ENCODE results near the gene CORO1C. TPM values are rescaled to one million over a fixed set of nuclear protein-coding genes. Genes with fewer than 3 reads are reported as not detected.
"Not testable (repeated sequence)": the region's sequence is repeated elsewhere in the genome, so short reads cannot be mapped to it uniquely, and the experiment has no call there.

Gene CORO1C
- polyA plus RNA-seq, 3 donors from 2014 or later: 31.8 to 80.0 (median 32.1) TPM

DNA sequence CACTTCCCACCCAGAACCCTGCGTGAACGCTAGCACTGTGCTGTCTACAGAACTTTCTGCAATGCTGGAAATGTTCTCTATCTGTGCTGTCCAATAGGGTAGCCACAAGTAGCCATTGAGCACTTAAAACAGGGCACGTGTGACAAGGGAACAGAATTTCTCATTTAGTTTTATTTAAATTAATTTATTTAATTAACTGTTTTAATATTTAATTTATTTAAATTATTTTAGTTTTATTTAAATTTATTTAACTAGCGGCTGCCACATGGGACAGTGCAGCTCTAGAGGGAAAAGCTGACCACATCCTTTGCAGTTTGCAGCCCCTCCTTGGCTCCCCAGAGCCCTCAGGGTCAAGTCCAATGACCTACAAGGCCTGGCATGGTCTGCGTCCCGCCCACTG lies 35.0 kb upstream of the CORO1C start:
- H3K27ac Mint-ChIP-seq: no peak overlapping the region
- H3K4me3 Mint-ChIP-seq: no peak overlapping the region

DNA sequence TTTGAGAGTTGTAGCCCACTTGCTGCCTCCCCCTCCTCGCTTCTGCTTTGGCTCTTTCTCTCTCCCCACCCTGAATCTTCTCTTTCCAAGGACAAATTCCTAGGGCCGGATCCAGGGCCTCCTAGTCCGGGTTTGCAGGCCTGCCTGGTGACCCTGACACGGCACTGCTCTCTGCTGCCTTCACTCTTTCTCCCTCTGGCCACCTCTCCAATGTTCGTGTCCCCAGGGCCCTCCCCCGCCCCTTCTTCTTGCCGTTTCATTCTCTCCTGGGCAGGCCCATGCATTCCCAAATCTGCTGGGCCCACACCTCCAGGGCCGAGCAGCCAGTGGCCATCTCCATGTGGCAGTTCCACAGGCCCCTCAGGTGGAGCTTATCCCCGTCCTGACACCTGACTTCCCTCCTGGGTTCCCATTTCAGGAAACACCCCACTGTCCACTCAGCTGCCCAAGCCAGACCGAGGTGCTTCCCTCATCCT lies 34.0 kb upstream of the CORO1C start:
- peaks cover 0 to 3% (median 2%) of the 10 kb centered on the region in 3 donors for H3K27me3 Mint-ChIP-seq (ENCODE audit: low read depth in 3 of 3)
- no peak for DNase-seq
- peaks cover 5 to 6% of the 10 kb centered on the region in 2 donors for H3K4me1 Mint-ChIP-seq
- no peaks in the 10 kb centered on the region for H3K36me3 Mint-ChIP-seq
- no peak overlapping the region for H3K4me3 Mint-ChIP-seq
- no peak overlapping the region for H3K27ac Mint-ChIP-seq
- no peaks in the 10 kb centered on the region for H3K9me3 Mint-ChIP-seq

More for the DNA sequence above, 35.0 kb upstream of the CORO1C start:
- Mint-ChIP-seq H3K27me3 (ENCODE audit: low read depth in 3 of 3) (peaks cover 0 to 3% (median 2%) of the 10 kb centered on the region in 3 donors), H3K36me3 (no peaks in the 10 kb centered on the region), H3K4me1 (peaks cover 5 to 6% of the 10 kb centered on the region in 2 donors), H3K9me3 (no peaks in the 10 kb centered on the region)
- no peak for DNase-seq

DNA sequence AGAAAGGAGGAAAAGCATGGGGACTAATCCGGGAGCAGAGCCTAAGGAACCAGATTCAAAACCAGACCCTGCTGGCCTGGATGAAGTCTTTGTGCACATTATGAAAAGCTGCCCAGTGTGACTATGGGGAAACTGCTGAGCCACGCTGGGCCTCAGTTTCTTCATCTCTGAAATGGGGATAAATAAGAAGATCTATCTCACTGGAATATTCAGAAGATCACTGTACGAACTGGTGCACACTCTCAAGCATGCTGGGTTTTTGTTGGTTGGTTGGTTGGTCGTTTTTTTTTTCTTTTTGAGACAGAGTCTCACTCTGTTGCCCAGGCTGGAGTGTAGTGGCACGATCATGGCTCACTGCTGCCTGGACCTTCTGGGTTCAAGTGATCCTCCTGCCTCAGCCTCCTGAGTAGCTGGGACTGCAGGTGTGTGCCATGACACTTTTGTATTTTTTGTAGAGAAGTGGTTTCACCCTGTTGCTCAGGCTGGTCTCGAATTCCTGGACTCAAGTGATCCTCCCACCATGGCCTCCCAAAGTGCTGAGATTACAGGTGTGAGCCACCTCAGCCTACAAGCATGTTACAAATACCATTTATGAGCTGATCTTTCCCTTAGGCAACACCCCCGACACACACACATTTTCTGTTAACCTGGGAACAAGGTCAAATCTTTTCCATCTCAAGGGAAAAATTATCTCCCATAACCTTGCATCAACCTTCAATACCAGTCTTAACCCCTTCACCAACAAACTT lies 33.4 kb upstream of the CORO1C start:
- Mint-ChIP-seq H3K27ac (no peak overlapping the region), H3K9me3 (no peaks in the 10 kb centered on the region), H3K4me1 (peaks cover 5 to 6% of the 10 kb centered on the region in 2 donors), H3K27me3 (ENCODE audit: low read depth in 3 of 3) (peaks cover 0 to 3% (median 2%) of the 10 kb centered on the region in 3 donors), H3K36me3 (no peaks in the 10 kb centered on the region), H3K4me3 (no peak overlapping the region)
- no peak for DNase-seq

DNA sequence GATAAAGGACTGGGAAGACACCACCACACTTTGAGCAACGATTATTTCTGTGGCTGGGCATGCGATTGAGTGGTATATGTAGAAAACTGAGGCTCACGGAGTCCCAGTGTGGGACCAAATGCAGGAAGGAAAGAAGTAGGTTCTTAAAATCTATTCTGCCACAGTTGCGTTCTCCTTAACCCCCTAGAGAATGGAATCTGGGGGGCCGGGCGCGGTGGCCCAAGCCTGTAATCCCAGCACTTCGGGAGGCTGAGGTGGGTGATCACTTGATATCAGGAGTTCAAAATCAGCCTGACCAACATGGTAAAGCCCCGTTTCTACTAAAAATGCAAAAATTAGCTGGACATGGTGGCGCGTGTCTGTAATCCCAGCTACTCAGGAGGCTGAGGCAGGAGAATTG lies 29.9 kb upstream of the CORO1C start:
- H3K4me3 Mint-ChIP-seq: no peak overlapping the region
- H3K27ac Mint-ChIP-seq: no peak overlapping the region
- H3K36me3 Mint-ChIP-seq: no peaks in the 10 kb centered on the region
- DNase-seq: no peak
- H3K27me3 Mint-ChIP-seq (ENCODE audit: low read depth in 3 of 3): peaks cover 0 to 2% (median 0%) of the 10 kb centered on the region in 3 donors
- H3K4me1 Mint-ChIP-seq: no peaks in the 10 kb centered on the region
- H3K9me3 Mint-ChIP-seq: no peaks in the 10 kb centered on the region

DNA sequence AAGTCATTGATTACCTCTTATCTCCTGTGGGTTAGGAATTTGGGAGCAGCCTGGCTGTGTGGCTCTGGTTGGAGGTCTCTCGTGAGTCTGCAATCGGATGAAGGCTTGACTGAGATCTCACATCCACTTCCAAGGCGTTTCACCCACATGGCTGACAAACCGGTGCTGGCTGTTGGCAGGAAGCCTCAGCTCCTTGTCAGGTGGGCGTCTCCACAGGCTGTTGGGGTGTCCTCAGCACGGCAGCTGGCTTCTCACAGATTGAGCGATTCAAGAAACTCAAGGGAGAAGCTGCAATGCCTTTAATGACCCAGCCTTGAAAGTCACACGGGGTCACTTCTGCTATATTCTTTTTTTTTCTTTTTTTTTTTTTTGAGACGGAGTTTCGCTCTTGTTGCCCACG lies 28.6 kb upstream of the CORO1C start:
- Mint-ChIP-seq H3K4me3 (no peak overlapping the region), H3K4me1 (no peaks in the 10 kb centered on the region), H3K36me3 (no peaks in the 10 kb centered on the region), H3K27me3 (ENCODE audit: low read depth in 3 of 3) (peaks cover 0 to 2% (median 0%) of the 10 kb centered on the region in 3 donors), H3K27ac (no peak overlapping the region), H3K9me3 (no peaks in the 10 kb centered on the region)
- no peak for DNase-seq

DNA sequence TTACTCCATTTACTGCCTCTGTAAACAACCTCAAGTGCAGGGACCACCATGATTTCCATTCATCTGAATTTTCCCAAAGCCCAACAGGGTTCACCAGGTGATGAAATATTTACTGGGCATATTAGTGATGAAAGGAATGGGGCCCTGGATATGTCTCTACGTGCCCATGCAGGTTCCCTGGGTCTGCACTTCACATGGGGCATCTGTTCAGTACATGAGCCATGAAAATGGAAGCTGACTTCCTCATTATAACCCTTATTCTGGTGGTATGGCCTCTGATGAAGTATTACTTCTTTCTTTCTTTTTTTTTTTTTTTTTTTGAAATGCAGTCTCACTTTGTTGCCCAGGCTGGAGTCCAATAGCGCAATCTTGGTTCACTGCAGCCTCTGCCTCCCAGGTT lies 26.5 kb upstream of the CORO1C start:
- Mint-ChIP-seq H3K9me3 (no peaks in the 10 kb centered on the region), H3K4me1 (no peaks in the 10 kb centered on the region), H3K36me3 (no peaks in the 10 kb centered on the region), H3K27me3 (ENCODE audit: low read depth in 3 of 3) (peaks cover 0 to 2% (median 0%) of the 10 kb centered on the region in 3 donors), H3K27ac (no peak overlapping the region), H3K4me3 (no peak overlapping the region)
- DNase-seq: no peak

DNA sequence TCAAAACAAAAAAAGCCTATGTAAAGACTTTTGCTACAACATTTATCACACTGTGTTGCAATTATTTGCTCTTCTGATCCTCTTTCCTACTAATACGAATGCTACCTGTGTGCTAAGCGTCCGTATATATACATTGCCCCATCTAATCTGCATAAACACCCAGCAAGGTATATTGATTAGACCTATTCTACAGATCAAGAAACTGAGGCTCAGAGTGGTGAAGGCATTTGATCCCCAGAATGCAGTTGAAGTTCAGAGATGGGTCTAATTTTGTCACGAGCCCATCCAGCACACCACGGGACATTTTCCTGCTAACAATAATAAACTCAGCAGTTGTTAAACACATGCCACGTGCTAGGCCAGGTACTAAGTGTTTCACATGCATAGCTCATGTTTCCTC lies 25.1 kb upstream of the CORO1C start:
- Mint-ChIP-seq H3K4me1 (no peaks in the 10 kb centered on the region), H3K4me3 (no peak overlapping the region), H3K36me3 (no peaks in the 10 kb centered on the region), H3K9me3 (no peaks in the 10 kb centered on the region), H3K27ac (no peak overlapping the region), H3K27me3 (ENCODE audit: low read depth in 3 of 3) (peaks cover 0 to under 1% (median 0%) of the 10 kb centered on the region in 3 donors)
- DNase-seq: no peak

DNA sequence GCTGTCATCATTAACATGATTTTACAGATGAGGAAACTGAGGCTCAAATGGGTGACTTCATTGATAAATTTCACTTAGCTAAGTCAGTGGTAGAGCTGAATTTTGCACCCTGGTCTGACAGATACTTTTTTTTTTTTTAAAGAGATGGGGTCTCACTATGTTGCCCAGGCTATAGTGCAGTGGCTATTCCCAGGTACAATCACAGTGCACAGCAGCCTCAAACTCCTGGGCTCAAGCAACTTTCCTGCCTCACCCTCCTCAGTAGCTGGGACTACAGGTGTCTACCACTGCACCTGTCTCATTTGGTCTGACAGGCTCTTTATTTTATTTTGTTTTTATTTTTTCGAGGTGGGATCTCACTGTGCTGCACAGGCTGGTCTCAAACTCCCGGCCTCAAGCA lies 24.2 kb upstream of the CORO1C start:
- Mint-ChIP-seq H3K4me1 (no peaks in the 10 kb centered on the region), H3K9me3 (no peaks in the 10 kb centered on the region), H3K36me3 (no peaks in the 10 kb centered on the region), H3K27ac (no peak overlapping the region), H3K27me3 (ENCODE audit: low read depth in 3 of 3) (peaks cover 0 to 3% (median 0%) of the 10 kb centered on the region in 3 donors), H3K4me3 (no peak overlapping the region)
- DNase-seq: no peak

DNA sequence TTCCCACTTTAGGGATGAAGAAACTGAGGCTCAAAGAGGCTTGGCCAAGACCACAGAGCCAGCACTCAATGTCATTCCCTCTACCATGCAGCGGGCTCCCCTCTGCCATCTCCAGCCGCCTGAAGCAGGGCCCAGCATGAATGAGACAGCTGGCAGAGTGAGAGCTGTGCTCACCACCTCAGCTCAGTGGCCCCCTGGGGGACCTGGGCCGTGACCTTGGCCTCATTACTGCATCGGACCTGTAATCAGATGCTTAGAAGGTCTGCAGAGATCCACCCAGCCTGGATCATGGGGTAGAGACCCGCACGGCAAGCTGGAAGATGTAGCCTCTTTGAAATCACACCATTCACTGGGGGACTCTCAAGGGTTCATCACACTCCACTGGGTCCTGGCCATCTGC lies 22.7 kb upstream of the CORO1C start:
- peaks cover 0 to 3% (median 0%) of the 10 kb centered on the region in 3 donors for H3K27me3 Mint-ChIP-seq (ENCODE audit: low read depth in 3 of 3)
- no peak overlapping the region for H3K27ac Mint-ChIP-seq
- H3K9me3 Mint-ChIP-seq: no peaks in the 10 kb centered on the region
- no peaks in the 10 kb centered on the region for H3K36me3 Mint-ChIP-seq
- H3K4me3 Mint-ChIP-seq: no peak overlapping the region
- H3K4me1 Mint-ChIP-seq: no peaks in the 10 kb centered on the region
- DNase-seq: no peak

DNA sequence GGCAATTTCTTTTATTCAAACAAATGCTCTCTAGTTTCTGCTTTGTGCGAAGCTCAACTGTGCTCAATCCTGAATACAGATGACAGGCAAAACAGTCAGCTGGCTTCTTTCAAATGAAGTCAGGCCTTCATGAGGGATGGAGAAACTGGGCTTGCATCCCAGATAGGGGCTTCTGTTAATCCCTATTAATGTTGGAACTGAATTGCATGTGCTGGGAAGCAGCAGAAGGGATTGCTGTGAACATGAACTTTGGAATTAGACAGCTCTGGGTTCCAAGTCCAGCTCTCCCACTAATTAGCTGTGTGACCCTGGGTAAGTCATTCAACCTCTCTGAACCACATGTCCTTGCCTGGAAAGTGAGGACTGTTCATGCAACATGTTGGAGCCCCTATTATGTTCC lies 21.1 kb upstream of the CORO1C start:
- Mint-ChIP-seq H3K9me3 (no peaks in the 10 kb centered on the region), H3K4me3 (no peak overlapping the region), H3K4me1 (no peaks in the 10 kb centered on the region), H3K27ac (no peak overlapping the region), H3K36me3 (no peaks in the 10 kb centered on the region), H3K27me3 (ENCODE audit: low read depth in 3 of 3) (peaks cover 0 to 3% (median 0%) of the 10 kb centered on the region in 3 donors)
- DNase-seq: no peak

DNA sequence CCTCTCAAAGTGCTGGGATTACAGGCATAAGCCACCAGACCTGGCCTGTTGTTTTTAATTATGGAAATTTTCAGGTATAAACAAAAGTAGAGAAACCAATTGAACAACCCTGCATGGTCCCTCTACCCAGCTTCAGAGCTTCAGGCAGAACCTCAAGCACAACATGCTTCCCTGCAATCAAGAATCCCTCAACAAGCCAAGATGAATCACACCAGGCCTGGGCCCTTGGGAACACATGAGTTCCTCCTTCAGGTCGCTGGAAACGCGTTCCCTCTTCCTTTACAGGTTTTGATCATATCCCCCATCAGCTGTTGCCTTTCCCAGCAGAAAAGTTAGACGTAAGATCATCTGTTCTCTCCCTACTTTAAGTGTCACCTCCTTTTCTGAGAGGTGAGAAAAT lies 20.5 kb upstream of the CORO1C start:
- no peak overlapping the region for H3K27ac Mint-ChIP-seq

DNA sequence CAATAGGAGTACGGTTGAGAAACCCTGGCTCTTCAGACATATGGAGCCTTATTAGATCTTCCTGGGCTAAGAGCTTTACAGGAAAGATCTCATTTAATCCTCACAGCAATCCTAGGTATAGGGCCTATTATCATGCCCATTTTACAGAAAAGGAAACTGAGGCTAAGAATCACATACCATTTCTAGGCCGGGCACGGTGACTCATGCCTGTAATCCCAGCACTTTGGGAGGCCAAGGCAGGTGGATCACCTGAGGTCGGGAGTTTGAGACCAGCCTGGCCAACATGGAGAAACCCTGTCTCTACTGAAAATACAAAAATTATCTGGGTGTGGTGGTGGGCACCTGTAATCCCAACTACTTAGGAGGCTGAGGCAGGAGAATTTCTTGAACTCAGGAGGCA lies 19.7 kb upstream of the CORO1C start:
- H3K27me3 Mint-ChIP-seq (ENCODE audit: low read depth in 3 of 3); H3K4me3 Mint-ChIP-seq; DNase-seq; H3K36me3 Mint-ChIP-seq; H3K27ac Mint-ChIP-seq; H3K9me3 Mint-ChIP-seq; H3K4me1 Mint-ChIP-seq: not testable (repeated sequence)

More for the DNA sequence above, 20.5 kb upstream of the CORO1C start:
- peaks cover 0 to 4% (median 0%) of the 10 kb centered on the region in 3 donors for H3K27me3 Mint-ChIP-seq (ENCODE audit: low read depth in 3 of 3)
- H3K36me3 Mint-ChIP-seq: no peaks in the 10 kb centered on the region
- H3K4me3 Mint-ChIP-seq: no peak overlapping the region
- DNase-seq: no peak
- H3K9me3 Mint-ChIP-seq: no peaks in the 10 kb centered on the region
- H3K4me1 Mint-ChIP-seq: no peaks in the 10 kb centered on the region

DNA sequence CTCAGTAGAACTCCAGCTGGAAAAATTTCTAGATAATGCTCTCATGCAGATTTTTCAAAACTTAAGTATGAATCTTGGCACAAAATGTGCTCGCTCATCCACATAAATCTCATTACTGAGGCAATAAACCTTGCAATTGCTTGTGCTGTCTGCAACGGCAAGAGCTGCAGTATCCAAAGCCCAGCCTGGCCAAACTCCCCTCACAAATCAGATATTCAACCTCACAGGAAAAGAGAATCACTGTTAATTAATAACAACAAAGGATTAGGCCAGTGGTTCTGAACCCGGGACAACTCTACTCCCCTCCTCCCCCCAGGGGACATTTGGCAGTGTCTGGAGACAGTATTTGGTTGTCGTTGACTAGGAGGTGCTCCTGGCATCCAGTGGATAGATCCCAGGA lies 19.2 kb upstream of the CORO1C start:
- Mint-ChIP-seq H3K27ac (no peak overlapping the region), H3K4me3 (no peak overlapping the region), H3K27me3 (ENCODE audit: low read depth in 3 of 3) (peaks cover 0 to 4% (median 0%) of the 10 kb centered on the region in 3 donors), H3K36me3 (no peaks in the 10 kb centered on the region), H3K4me1 (no peaks in the 10 kb centered on the region), H3K9me3 (no peaks in the 10 kb centered on the region)
- DNase-seq: no peak

DNA sequence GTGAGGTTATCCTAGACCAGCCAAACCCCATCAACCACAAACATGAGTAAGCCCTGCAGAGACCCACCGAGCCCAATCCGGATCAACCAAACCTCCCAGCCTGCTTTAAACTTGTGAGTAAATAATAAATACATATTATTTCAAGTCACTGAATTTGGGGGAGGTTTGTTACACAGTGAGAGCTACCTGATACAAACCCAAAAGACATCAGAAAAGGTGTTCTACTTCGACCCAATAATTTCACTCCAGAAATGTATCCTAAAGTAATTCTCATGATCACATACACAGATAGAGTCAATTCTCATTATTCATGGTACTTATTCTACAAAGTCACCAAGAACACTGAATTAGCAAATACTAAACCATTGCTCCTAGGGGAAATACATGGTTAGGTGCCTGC lies 16.2 kb upstream of the CORO1C start:
- Mint-ChIP-seq H3K4me1 (no peaks in the 10 kb centered on the region), H3K9me3 (no peaks in the 10 kb centered on the region), H3K4me3 (no peak overlapping the region), H3K36me3 (peaks cover 0 to under 1% (median 0%) of the 10 kb centered on the region in 3 donors), H3K27ac (no peak overlapping the region), H3K27me3 (ENCODE audit: low read depth in 3 of 3) (peaks cover 0 to 7% (median 2%) of the 10 kb centered on the region in 3 donors)
- DNase-seq: no peak

DNA sequence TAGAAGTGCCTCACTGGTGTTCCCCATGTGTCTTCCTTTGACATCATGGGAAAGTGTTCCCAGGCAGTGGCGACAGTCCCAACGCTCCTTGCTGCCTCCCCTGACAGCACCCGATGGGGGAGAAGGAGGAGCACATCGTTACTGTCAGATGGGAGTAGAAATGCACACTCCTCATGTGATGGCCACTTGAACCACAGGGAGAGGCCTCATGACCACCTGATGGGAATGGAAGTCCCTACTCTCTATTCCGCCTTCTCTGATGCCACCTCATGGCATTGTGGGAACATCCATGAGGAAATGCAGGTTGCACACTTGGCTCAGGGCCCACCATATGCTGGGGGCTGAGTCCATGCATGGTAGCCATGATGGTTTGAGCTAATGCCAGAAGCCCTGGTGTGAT lies 14.3 kb upstream of the CORO1C start:
- no peak overlapping the region for H3K4me3 Mint-ChIP-seq
- no peak overlapping the region for H3K27ac Mint-ChIP-seq
- DNase-seq: no peak
- peaks cover 0 to 7% (median 2%) of the 10 kb centered on the region in 3 donors for H3K27me3 Mint-ChIP-seq (ENCODE audit: low read depth in 3 of 3)
- peaks cover 0 to 4% (median 0%) of the 10 kb centered on the region in 3 donors for H3K36me3 Mint-ChIP-seq
- H3K9me3 Mint-ChIP-seq: no peaks in the 10 kb centered on the region
- no peaks in the 10 kb centered on the region for H3K4me1 Mint-ChIP-seq
